Fibroblast of pulmonary artery (primary cell): ENCODE results near the gene GRIN2A.

ENCODE experiments used
- DNase-seq: peaks from one replicate; pipeline ENCODE4 v3.0.0-alpha.2; 2010; ENCODE audit warnings: low read depth
- H3K4me3 ChIP-seq: replicated peaks from 2 replicates; pipeline ENCODE4 v1.5.1; 2011; ENCODE audit warnings: low read depth, mild to moderate bottlenecking, control low read depth, low read length, moderate library complexity
- TF ChIP-seq, protein P1 (sequence below): IDR thresholded peaks from 2 replicates; pipeline ENCODE4 v1.5.1; 2011; ENCODE audit warnings: mild to moderate bottlenecking, control low read depth, low read length, inconsistent platforms; ENCODE audit errors: missing control alignments

GRIN2A gene

GRCh38 chr16:9922441-9922840, 259.8 kb downstream of the GRIN2A start:
- TF ChIP-seq, protein P1, sequence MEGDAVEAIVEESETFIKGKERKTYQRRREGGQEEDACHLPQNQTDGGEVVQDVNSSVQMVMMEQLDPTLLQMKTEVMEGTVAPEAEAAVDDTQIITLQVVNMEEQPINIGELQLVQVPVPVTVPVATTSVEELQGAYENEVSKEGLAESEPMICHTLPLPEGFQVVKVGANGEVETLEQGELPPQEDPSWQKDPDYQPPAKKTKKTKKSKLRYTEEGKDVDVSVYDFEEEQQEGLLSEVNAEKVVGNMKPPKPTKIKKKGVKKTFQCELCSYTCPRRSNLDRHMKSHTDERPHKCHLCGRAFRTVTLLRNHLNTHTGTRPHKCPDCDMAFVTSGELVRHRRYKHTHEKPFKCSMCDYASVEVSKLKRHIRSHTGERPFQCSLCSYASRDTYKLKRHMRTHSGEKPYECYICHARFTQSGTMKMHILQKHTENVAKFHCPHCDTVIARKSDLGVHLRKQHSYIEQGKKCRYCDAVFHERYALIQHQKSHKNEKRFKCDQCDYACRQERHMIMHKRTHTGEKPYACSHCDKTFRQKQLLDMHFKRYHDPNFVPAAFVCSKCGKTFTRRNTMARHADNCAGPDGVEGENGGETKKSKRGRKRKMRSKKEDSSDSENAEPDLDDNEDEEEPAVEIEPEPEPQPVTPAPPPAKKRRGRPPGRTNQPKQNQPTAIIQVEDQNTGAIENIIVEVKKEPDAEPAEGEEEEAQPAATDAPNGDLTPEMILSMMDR = no peak
- H3K4me3 ChIP-seq = no peak overlapping the region
- DNase-seq = no peak

GRCh38 chr16:9921997-9922396, 260.2 kb downstream of the GRIN2A start:
- no peak for DNase-seq
- no peak overlapping the region for H3K4me3 ChIP-seq
- TF ChIP-seq, protein P1 = no peak

GRCh38 chr16:9919460-9919859, 262.8 kb downstream of the GRIN2A start:
- TF ChIP-seq, protein P1 = no peak
- H3K4me3 ChIP-seq = no peak overlapping the region
- DNase-seq = no peak

GRCh38 chr16:9917691-9918090, 264.5 kb downstream of the GRIN2A start:
- no peak overlapping the region for H3K4me3 ChIP-seq
- no peak for DNase-seq
- TF ChIP-seq, protein P1 = no peak

DNA sequence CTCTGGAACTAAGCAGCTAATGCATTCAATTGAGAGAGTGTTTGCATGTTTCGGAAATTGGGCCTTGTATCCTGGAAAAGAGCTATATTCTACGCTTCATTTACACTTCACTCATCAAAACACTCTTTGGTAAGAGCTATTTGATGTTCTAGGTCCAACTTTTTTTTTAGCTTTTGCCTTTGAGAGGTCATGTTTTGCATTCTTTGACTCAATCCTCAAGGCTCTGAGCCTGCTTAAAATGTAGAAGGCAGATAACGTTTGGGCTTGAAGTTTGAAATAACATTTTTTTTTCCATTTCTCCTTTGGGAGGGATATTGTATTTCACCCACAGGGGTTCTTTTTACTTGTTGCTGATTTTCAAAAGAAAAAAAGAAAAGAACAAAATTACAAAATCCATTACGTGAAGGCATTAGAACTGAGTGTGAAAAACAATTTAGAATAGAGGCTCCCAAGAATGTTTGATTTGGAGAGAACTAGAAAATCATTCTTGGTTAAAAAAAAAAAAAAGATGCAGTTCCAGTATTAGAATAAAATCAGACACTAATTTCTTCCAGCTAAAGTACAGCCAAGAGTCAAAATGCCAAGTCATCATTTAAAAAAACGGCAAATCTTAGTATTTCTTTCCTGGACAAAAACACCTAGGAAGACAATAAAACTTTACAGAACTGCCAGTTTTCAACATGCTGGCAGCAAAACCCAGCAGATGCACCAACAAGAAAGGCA, 268.5 kb downstream of the GRIN2A start:
- no peak for DNase-seq
- H3K4me3 ChIP-seq = no peak overlapping the region
- TF ChIP-seq, protein P1 = no peak

- TF ChIP-seq, protein P1 = no peak
- no peak for DNase-seq
- no peak overlapping the region for H3K4me3 ChIP-seq
Measured at GRCh38 chr16:9911989-9912388, 270.2 kb downstream of the GRIN2A start.

DNA sequence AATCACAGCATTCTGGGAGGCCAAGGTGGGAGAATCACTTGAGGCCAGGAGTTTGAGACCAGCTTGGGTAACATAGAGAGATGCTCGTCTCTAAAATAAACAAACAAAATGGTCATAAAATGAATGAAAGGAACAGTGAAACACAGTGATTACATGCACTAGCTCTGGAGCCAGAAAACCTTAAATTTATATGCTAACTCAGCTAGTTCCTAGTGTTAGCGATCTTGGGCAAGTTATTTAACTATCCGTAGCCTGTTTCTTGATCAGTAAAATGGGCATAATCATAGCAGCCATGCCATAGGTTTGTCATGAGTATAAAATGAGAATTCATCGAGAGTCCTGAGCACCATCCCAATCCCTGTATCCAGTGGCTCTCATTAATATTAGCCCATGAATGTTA, 271.0 kb downstream of the GRIN2A start:
- no peak overlapping the region for H3K4me3 ChIP-seq
- no peak for DNase-seq
- TF ChIP-seq, protein P1 = no peak
